GM12875 (cell line): ENCODE results near the gene PTPRZ1.

Source experiments
- H3K4me3 ChIP-seq: one replicate; pipeline ENCODE4 v1.5.1; 2011; ENCODE audit warnings: low read depth, low read length, control low read depth
- CTCF ChIP-seq: IDR thresholded peaks from 2 replicates; pipeline ENCODE4 v1.5.1; 2011; ENCODE audit warnings: low read depth, mild to moderate bottlenecking, control low read depth, inconsistent platforms, low read length, moderate library complexity, borderline replicate concordance; ENCODE audit not compliant: insufficient read depth

PTPRZ1 gene

GRCh38 chr7:121887634-121888033 lies 14.7 kb downstream of the PTPRZ1 start:
- H3K4me3 ChIP-seq: no peak overlapping the region
- TF ChIP-seq CTCF: no peak

- TF ChIP-seq CTCF: no peak
- no peak overlapping the region for H3K4me3 ChIP-seq
Observed at GRCh38 chr7:121890833-121891232, 17.9 kb downstream of the PTPRZ1 start.

- H3K4me3 ChIP-seq: no peak overlapping the region
- no peak for TF ChIP-seq CTCF
Observed at GRCh38 chr7:121891731-121892130, 18.8 kb downstream of the PTPRZ1 start.

GRCh38 chr7:121901026-121901425 lies 28.1 kb downstream of the PTPRZ1 start:
- TF ChIP-seq CTCF: no peak
- no peak overlapping the region for H3K4me3 ChIP-seq

- H3K4me3 ChIP-seq: no peak overlapping the region
- no peak for TF ChIP-seq CTCF
Observed at GRCh38 chr7:121904120-121904519, 31.2 kb downstream of the PTPRZ1 start.

- TF ChIP-seq CTCF: no peak
- no peak overlapping the region for H3K4me3 ChIP-seq
Observed at GRCh38 chr7:121908042-121908441, 35.1 kb downstream of the PTPRZ1 start.

- no peak for TF ChIP-seq CTCF
- H3K4me3 ChIP-seq: no peak overlapping the region
Observed at GRCh38 chr7:121909716-121910345, 36.9 kb downstream of the PTPRZ1 start.
